Measurements from ENCODE around the gene LGALS7. TPM values are rescaled to one million over a fixed set of nuclear protein-coding genes. Genes with fewer than 3 reads are reported as not detected.

Gene LGALS7
- total and polyA plus RNA-seq, 10 of the 15 experiments (the other 5 are each of a cell fraction or from before 2014, with no cell fraction given), result 0.19 TPM; not detected in 9

DNA sequence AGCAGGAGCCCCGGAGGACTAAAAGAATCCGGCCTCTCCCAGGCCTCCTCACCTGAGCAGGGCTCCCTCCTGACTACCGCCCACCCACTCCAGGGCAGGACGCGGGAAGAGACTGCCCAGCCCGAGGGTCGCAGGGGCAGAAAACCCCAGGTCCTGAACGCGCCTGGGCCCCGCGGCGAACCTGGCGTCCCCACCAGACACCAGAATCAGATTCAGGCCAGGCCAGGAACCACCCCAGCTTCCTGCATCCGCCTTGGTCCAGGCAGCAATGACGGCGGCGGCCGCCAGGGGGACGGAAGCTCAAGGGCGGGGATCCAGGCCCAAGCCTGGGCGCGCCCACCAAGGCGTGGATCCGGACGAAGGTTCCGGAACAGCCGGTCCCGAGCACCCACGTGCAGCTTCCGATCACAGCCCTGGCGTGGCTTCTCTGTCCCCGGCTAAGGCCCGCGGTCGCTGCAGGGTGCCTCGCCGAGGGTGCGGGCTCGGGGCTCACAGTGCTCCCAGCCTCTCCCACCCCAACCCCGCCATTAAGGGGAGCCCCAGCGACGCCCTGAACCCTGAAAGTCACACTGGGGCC, 3.6 kb downstream of the LGALS7 start:
- 6% methylated on average over 36 of the region's 42 CpGs for WGBS (ENCODE audit: insufficient coverage, insufficient replicate concordance, low lambda C conversion rate, missing lambda C conversion rate)
- H3K4me2 ChIP-seq (ENCODE audit: control insufficient read depth, insufficient read depth), result peak overlapping the region; percentile 26
- no peak for TF ChIP-seq RAD51 (IDR thresholded peaks at IDR 0.05)
- TF ChIP-seq POLR2AphosphoS2 (IDR thresholded peaks at IDR 0.05; ENCODE audit: low read depth, low read length), result no peak
- TF ChIP-seq WRNIP1 (IDR thresholded peaks at IDR 0.05; ENCODE audit: borderline replicate concordance, low read depth, low read length), result no peak
- TF ChIP-seq, protein P1, sequence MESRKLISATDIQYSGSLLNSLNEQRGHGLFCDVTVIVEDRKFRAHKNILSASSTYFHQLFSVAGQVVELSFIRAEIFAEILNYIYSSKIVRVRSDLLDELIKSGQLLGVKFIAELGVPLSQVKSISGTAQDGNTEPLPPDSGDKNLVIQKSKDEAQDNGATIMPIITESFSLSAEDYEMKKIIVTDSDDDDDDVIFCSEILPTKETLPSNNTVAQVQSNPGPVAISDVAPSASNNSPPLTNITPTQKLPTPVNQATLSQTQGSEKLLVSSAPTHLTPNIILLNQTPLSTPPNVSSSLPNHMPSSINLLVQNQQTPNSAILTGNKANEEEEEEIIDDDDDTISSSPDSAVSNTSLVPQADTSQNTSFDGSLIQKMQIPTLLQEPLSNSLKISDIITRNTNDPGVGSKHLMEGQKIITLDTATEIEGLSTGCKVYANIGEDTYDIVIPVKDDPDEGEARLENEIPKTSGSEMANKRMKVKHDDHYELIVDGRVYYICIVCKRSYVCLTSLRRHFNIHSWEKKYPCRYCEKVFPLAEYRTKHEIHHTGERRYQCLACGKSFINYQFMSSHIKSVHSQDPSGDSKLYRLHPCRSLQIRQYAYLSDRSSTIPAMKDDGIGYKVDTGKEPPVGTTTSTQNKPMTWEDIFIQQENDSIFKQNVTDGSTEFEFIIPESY (IDR thresholded peaks at IDR 0.05), result no peak
- TF ChIP-seq GATAD2B (conservative IDR thresholded peaks at IDR 0.05; ENCODE audit: low read depth), result 0 out of 2 replicates have a peak, but pooled peaks have one; percentile 28
- TF ChIP-seq FOXM1 (IDR thresholded peaks at IDR 0.05; ENCODE audit: low read depth, low read length), result no peak
- TF ChIP-seq NBN (IDR thresholded peaks at IDR 0.05), result no peak
- TF ChIP-seq, protein P2, sequence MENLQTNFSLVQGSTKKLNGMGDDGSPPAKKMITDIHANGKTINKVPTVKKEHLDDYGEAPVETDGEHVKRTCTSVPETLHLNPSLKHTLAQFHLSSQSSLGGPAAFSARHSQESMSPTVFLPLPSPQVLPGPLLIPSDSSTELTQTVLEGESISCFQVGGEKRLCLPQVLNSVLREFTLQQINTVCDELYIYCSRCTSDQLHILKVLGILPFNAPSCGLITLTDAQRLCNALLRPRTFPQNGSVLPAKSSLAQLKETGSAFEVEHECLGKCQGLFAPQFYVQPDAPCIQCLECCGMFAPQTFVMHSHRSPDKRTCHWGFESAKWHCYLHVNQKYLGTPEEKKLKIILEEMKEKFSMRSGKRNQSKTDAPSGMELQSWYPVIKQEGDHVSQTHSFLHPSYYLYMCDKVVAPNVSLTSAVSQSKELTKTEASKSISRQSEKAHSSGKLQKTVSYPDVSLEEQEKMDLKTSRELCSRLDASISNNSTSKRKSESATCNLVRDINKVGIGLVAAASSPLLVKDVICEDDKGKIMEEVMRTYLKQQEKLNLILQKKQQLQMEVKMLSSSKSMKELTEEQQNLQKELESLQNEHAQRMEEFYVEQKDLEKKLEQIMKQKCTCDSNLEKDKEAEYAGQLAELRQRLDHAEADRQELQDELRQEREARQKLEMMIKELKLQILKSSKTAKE (IDR thresholded peaks at IDR 0.05; ENCODE audit: low read depth, poor library complexity, severe bottlenecking), result no peak
- TF ChIP-seq, protein P3, sequence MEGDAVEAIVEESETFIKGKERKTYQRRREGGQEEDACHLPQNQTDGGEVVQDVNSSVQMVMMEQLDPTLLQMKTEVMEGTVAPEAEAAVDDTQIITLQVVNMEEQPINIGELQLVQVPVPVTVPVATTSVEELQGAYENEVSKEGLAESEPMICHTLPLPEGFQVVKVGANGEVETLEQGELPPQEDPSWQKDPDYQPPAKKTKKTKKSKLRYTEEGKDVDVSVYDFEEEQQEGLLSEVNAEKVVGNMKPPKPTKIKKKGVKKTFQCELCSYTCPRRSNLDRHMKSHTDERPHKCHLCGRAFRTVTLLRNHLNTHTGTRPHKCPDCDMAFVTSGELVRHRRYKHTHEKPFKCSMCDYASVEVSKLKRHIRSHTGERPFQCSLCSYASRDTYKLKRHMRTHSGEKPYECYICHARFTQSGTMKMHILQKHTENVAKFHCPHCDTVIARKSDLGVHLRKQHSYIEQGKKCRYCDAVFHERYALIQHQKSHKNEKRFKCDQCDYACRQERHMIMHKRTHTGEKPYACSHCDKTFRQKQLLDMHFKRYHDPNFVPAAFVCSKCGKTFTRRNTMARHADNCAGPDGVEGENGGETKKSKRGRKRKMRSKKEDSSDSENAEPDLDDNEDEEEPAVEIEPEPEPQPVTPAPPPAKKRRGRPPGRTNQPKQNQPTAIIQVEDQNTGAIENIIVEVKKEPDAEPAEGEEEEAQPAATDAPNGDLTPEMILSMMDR (IDR thresholded peaks at IDR 0.05 in 2 of 3, conservative IDR thresholded peaks at IDR 0.05 in 1 of 3; ENCODE audit: control insufficient read depth in 2 of 3, extremely low read depth in 1 of 3, insufficient read depth in 1 of 3, low read depth in 3 of 3, low read length in 3 of 3), result peak; percentile 29 to 69 (median 60)
- no peak for TF ChIP-seq ZNF207 (IDR thresholded peaks at IDR 0.05; ENCODE audit: borderline replicate concordance)
- TF ChIP-seq, protein P4, sequence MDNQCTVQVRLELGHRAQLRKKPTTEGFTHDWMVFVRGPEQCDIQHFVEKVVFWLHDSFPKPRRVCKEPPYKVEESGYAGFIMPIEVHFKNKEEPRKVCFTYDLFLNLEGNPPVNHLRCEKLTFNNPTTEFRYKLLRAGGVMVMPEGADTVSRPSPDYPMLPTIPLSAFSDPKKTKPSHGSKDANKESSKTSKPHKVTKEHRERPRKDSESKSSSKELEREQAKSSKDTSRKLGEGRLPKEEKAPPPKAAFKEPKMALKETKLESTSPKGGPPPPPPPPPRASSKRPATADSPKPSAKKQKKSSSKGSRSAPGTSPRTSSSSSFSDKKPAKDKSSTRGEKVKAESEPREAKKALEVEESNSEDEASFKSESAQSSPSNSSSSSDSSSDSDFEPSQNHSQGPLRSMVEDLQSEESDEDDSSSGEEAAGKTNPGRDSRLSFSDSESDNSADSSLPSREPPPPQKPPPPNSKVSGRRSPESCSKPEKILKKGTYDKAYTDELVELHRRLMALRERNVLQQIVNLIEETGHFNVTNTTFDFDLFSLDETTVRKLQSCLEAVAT (IDR thresholded peaks at IDR 0.05), result no peak; the same call in 1 of the 2 replicates
- TF ChIP-seq, protein P5, sequence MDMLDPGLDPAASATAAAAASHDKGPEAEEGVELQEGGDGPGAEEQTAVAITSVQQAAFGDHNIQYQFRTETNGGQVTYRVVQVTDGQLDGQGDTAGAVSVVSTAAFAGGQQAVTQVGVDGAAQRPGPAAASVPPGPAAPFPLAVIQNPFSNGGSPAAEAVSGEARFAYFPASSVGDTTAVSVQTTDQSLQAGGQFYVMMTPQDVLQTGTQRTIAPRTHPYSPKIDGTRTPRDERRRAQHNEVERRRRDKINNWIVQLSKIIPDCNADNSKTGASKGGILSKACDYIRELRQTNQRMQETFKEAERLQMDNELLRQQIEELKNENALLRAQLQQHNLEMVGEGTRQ (IDR thresholded peaks at IDR 0.05; ENCODE audit: borderline replicate concordance, low read depth, low read length), result no peak
- no peak for TF ChIP-seq CBX3 (IDR thresholded peaks at IDR 0.05; ENCODE audit: borderline replicate concordance, low read depth)
- no peak for TF ChIP-seq BRCA1 (IDR thresholded peaks at IDR 0.05; ENCODE audit: low read depth, low read length)
- no peak for TF ChIP-seq HDAC6 (IDR thresholded peaks at IDR 0.05; ENCODE audit: unreplicated experiment)

More for the DNA sequence above, 3.6 kb downstream of the LGALS7 start:
- ChIA-PET POLR2A (interaction anchor here (0.6 kb wide), 1 partner anchor 869 kb away, joined by 9 read pairs; no protein-coding TSS in a partner anchor), SMC1A (ENCODE audit: uncharacterized antibody, unreplicated experiment) (interaction anchor here (1.0 to 1.7 kb wide), 3 partner anchors 78 to 161 kb away, joined by 4 to 5 read pairs (median 5); partner anchors contain the start of genes MRPS12 and SARS2), RAD21 (ENCODE audit: unreplicated experiment) (interaction anchor here (0.6 to 0.8 kb wide), 3 partner anchors 83 to 159 kb away, joined by 3 to 4 read pairs (median 4); no protein-coding TSS in a partner anchor), CTCF (interaction anchor here (0.7 to 1.7 kb wide), 10 partner anchors 9 to 367 kb away, joined by 3 to 7 read pairs (median 4); partner anchors contain the start of genes FAM98C, MRPS12 and SARS2)
- FAIRE-seq (peak; percentile 85), ATAC-seq (peak; percentile 93), DNase-seq (ENCODE audit: low read depth, low spot score) (no peak)
- Histone ChIP-seq H4K20me1 (ENCODE audit: control insufficient read depth, insufficient read depth) (no peaks in the 10 kb centered on the region), H3K4me1 (ENCODE audit: control insufficient read depth, insufficient read depth, low read length) (no peaks in the 10 kb centered on the region), H3K79me2 (ENCODE audit: control insufficient read depth, insufficient read depth, low read length) (no peaks in the 10 kb centered on the region), H3K9ac (ENCODE audit: control insufficient read depth, insufficient read depth, low read length) (no peak overlapping the region), H3K27me3 (replicated peaks in 1 of 2; ENCODE audit: control insufficient read depth in 2 of 2, insufficient read depth in 2 of 2, low read length in 1 of 2) (no peaks in the 10 kb centered on the region), H3K36me3 (ENCODE audit: control insufficient read depth in 2 of 2, insufficient read depth in 2 of 2, low read length in 1 of 2) (no peaks in the 10 kb centered on the region), H3K4me3 (no peak overlapping the region), H3K9me3 (replicated peaks; ENCODE audit: control insufficient read depth, insufficient read depth, low read length) (no peaks in the 10 kb centered on the region), H2AFZ (ENCODE audit: control insufficient read depth, low read depth, low read length) (peak overlapping the region; percentile 78), H3K27ac (ENCODE audit: control insufficient read depth, insufficient read depth) (no peak overlapping the region)
- intact Hi-C loops (cut with micrococcal nuclease; ENCODE audit: unreplicated experiment) (no loop called here), in situ Hi-C loops (cut with MboI) (no loop called here)
- no TSS peak for BruUV-seq (replicated peaks)
